HL-60 (cell line): Measurements from ENCODE around the gene PRPSAP2.
"Not testable (repeated sequence)": the region's sequence is repeated elsewhere in the genome, so short reads cannot be mapped to it uniquely, and the experiment has no call there.

Experiments
- CTCF ChIP-seq: IDR thresholded peaks from one replicate; pipeline ENCODE4 v1.5.1; 2011; ENCODE audit warnings: low read length, control low read depth, inconsistent platforms; ENCODE audit not compliant: insufficient read depth
- POLR2AphosphoS5 ChIP-seq: IDR thresholded peaks from 2 replicates; pipeline ENCODE4 v1.6.1; 2012; ENCODE audit warnings: low read depth

- TF ChIP-seq CTCF, POLR2AphosphoS5: not testable (repeated sequence)
These were observed 42.0 kb upstream of the PRPSAP2 start for GRCh38 chr17:18815924-18816323.
